Hepatocyte (in vitro differentiated cells): ENCODE results near the gene CD55. TPM values are rescaled to one million over a fixed set of nuclear protein-coding genes. Genes with fewer than 3 reads are reported as not detected.

Source experiments
- DNase-seq: peaks from one replicate; pipeline ENCODE4 v3.0.0-alpha.2; 2016; ENCODE audit warnings: low spot score
- H2AFZ ChIP-seq: fragments of 200-600 bp; sonication (generic); 2 replicates; pipeline ENCODE4 v1.6.0; 2016; ENCODE audit warnings: antibody characterized with exemption, mild to moderate bottlenecking
- H3K27ac ChIP-seq: fragments of 200-600 bp; sonication (generic); 2 replicates; pipeline ENCODE4 v1.5.1; 2016; ENCODE audit warnings: mild to moderate bottlenecking
- H3K27me3 ChIP-seq: fragments of 200-600 bp; sonication (generic); 2 replicates; pipeline ENCODE4 v1.6.1; 2016
- H3K36me3 ChIP-seq: fragments of 200-600 bp; sonication (generic); replicated peaks from 2 replicates; pipeline ENCODE4 v1.5.1; 2016; ENCODE audit warnings: low read depth; ENCODE audit not compliant: insufficient read depth
- H3K4me1 ChIP-seq: fragments of 200-600 bp; sonication (generic); 2 replicates; pipeline ENCODE4 v1.5.1; 2016; ENCODE audit warnings: mild to moderate bottlenecking, moderate library complexity; ENCODE audit not compliant: insufficient read depth
- H3K4me2 ChIP-seq: fragments of 200-600 bp; sonication (generic); 2 replicates; pipeline ENCODE4 v1.6.0; 2016
- H3K4me3 ChIP-seq: fragments of 200-600 bp; sonication (generic); 2 replicates; pipeline ENCODE4 v1.5.1; 2016; ENCODE audit warnings: mild to moderate bottlenecking
- H3K79me2 ChIP-seq: fragments of 200-600 bp; sonication (generic); 2 replicates; pipeline ENCODE4 v1.6.0; 2017; ENCODE audit warnings: mild to moderate bottlenecking
- H3K9me2 ChIP-seq: fragments of 200-600 bp; sonication (generic); replicated peaks from 2 replicates; pipeline ENCODE4 v1.6.0; 2017; ENCODE audit warnings: mild to moderate bottlenecking; ENCODE audit not compliant: insufficient read depth
- H3K9me3 ChIP-seq: fragments of 200-600 bp; sonication (generic); 2 replicates; pipeline ENCODE4 v1.5.1; 2016; ENCODE audit warnings: low read depth, mild to moderate bottlenecking
- H4K20me1 ChIP-seq: fragments of 200-600 bp; sonication (generic); 2 replicates; pipeline ENCODE4 v1.6.0; 2016; ENCODE audit warnings: mild to moderate bottlenecking; ENCODE audit not compliant: insufficient read depth, poor library complexity, severe bottlenecking
- EZH2 ChIP-seq: fragments of 200-600 bp; sonication (generic); IDR thresholded peaks from 2 replicates; pipeline ENCODE4 v1.6.1; 2016; ENCODE audit warnings: antibody characterized with exemption, mild to moderate bottlenecking, borderline replicate concordance
- EZH2phosphoT487 ChIP-seq: fragments of 200-600 bp; sonication (generic); IDR thresholded peaks from one replicate; pipeline ENCODE4 v1.6.1; 2018; ENCODE audit warnings: antibody characterized with exemption, mild to moderate bottlenecking, low read depth, moderate library complexity; ENCODE audit not compliant: unreplicated experiment, severe bottlenecking
- WGBS: methylation state at CpG from one replicate; pipeline ENCODE4 v1.1.6; 2016; ENCODE audit warnings: low lambda C conversion rate; ENCODE audit errors: missing lambda C conversion rate; 5-methylcytosine and 5-hydroxymethylcytosine counted together
- polyA plus RNA-seq: library from polyadenylated mRNA; unstranded; fragments of >200 nt; fragmentation: Nextera tagmentation; extraction: Ambion mirVana; gene quantifications from 2 replicates; pipeline ENCODE4 v1.2.1, GENCODE V29; 2016
- total RNA-seq: library from RNA; depleted of rRNA; stranded (reverse); fragments of >200 nt; gene quantifications from 2 replicates; pipeline ENCODE4 v1.2.3, GENCODE V29; 2014
- TF ChIP-seq, protein P1 (sequence below): fragments of 200-600 bp; sonication (generic); IDR thresholded peaks from 2 replicates; pipeline ENCODE4 v1.5.1; 2016; ENCODE audit warnings: antibody characterized with exemption, mild to moderate bottlenecking; ENCODE audit not compliant: poor library complexity

CD55 gene
- total and polyA plus RNA-seq, 2 experiments from 2014 or later: 41.1 to 57.5 TPM

DNA sequence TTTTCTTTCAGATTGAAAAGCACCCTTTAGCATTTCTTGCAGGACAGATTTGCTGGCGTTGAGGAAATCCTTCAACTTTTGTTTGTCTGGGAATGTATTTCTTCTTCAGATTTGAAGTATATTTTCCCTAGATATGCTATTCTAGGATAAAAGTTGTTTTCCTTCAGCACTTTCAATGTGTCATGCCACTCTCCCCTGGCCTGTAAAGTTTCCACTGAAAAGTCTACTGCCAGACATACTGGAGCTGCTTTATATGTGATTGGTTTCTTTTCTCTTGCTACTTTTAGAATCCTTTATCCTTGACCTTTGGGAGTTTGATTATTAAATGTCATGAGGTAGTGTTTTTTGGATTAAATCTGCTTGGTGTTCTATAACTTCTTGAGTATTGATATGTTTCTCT lies 44.2 kb upstream of the CD55 start:
- Histone ChIP-seq H3K27ac (no peak overlapping the region), H2AFZ (no peak overlapping the region), H3K4me1 (no peaks in the 10 kb centered on the region), H3K27me3 (no peaks in the 10 kb centered on the region), H4K20me1 (no peaks in the 10 kb centered on the region), H3K79me2 (no peaks in the 10 kb centered on the region), H3K4me2 (no peak overlapping the region), H3K9me2 (no peaks in the 10 kb centered on the region), H3K9me3 (no peaks in the 10 kb centered on the region), H3K4me3 (no peak overlapping the region), H3K36me3 (no peaks in the 10 kb centered on the region)
- 85% methylated on average over 1 of the region's 1 CpG for WGBS
- TF ChIP-seq EZH2 (no peak), EZH2phosphoT487 (no peak)
- TF ChIP-seq, protein P1, sequence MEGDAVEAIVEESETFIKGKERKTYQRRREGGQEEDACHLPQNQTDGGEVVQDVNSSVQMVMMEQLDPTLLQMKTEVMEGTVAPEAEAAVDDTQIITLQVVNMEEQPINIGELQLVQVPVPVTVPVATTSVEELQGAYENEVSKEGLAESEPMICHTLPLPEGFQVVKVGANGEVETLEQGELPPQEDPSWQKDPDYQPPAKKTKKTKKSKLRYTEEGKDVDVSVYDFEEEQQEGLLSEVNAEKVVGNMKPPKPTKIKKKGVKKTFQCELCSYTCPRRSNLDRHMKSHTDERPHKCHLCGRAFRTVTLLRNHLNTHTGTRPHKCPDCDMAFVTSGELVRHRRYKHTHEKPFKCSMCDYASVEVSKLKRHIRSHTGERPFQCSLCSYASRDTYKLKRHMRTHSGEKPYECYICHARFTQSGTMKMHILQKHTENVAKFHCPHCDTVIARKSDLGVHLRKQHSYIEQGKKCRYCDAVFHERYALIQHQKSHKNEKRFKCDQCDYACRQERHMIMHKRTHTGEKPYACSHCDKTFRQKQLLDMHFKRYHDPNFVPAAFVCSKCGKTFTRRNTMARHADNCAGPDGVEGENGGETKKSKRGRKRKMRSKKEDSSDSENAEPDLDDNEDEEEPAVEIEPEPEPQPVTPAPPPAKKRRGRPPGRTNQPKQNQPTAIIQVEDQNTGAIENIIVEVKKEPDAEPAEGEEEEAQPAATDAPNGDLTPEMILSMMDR: no peak
- DNase-seq: no peak

DNA sequence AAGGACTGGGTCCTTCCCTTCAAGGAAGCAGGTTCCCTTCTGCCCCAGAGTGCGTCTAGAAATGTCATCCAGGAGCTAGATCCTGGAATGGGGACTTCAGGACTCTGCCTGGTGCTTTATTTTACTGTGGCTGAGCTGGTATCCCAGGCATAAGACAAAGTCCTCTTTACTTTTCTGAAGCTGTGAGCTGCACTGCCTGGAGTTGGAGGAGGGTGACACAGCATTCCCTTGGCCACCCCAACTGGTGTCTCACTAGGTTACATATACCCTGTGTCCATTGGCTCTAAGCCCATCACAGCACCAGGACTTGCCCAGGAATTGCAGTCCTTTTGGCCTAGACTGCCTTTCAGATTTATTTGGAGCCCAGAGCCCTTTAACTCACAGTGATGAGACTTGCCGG lies 41.8 kb upstream of the CD55 start:
- Histone ChIP-seq H3K27me3 (no peaks in the 10 kb centered on the region), H3K4me2 (no peak overlapping the region), H4K20me1 (no peaks in the 10 kb centered on the region), H3K9me3 (no peaks in the 10 kb centered on the region), H3K4me1 (peaks cover 3% of the 10 kb centered on the region), H3K27ac (no peak overlapping the region), H3K9me2 (no peaks in the 10 kb centered on the region), H3K36me3 (no peaks in the 10 kb centered on the region), H3K4me3 (no peak overlapping the region), H3K79me2 (no peaks in the 10 kb centered on the region), H2AFZ (no peak overlapping the region)
- 100% methylated on average over 1 of the region's 2 CpGs for WGBS
- DNase-seq: no peak
- TF ChIP-seq EZH2phosphoT487: no peak
- TF ChIP-seq EZH2: no peak
- TF ChIP-seq, protein P1: no peak

DNA sequence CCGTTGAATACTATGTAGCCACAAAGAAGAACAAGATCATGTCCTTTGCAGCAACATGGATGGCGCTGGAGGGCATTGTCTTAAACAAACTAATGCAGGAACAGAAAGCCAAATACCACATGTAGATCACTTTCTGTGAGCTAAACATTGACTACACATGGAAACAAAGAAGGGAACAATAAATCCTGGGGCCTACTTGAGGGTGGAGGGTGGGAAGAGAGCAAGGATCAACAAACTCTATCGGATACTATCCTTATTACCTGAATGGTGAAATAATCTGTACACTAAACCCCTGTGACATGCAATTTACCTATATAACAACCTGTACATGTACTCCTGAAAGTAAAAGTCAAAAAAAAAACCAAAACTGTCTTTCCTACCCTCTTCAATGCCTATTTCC lies 40.8 kb upstream of the CD55 start:
- peaks cover 5% of the 10 kb centered on the region for H3K4me1 ChIP-seq
- no peaks in the 10 kb centered on the region for H3K27me3 ChIP-seq
- no peak overlapping the region for H3K4me3 ChIP-seq
- H3K36me3 ChIP-seq: no peaks in the 10 kb centered on the region
- H3K9me2 ChIP-seq: no peaks in the 10 kb centered on the region
- no peaks in the 10 kb centered on the region for H3K79me2 ChIP-seq
- H3K9me3 ChIP-seq: no peaks in the 10 kb centered on the region
- no peak for DNase-seq
- H4K20me1 ChIP-seq: no peaks in the 10 kb centered on the region
- 82% methylated on average over 3 of the region's 3 CpGs for WGBS
- no peak overlapping the region for H3K27ac ChIP-seq
- no peak for TF ChIP-seq EZH2phosphoT487
- TF ChIP-seq, protein P1: no peak
- no peak for TF ChIP-seq EZH2
- no peak overlapping the region for H3K4me2 ChIP-seq
- H2AFZ ChIP-seq: no peak overlapping the region

DNA sequence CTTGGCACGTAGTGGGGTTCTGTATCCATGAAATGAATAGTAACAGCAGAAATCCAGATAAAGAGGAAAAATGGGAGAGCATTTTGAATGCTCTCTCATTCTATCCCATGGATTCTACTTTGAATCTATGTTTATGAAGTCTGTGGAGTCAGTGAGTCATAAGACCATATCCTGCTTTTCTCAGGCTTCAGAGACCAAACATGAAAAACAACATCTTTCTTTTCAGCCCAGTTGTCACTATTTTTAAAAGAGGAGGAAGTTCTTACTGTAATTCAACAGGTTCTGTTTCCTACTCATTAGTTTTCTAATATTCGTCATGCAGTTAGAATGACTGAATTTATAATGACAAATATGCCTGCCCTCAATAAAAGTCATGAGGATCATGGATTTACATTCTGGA lies 39.4 kb upstream of the CD55 start:
- no peaks in the 10 kb centered on the region for H3K79me2 ChIP-seq
- H2AFZ ChIP-seq: no peak overlapping the region
- peak overlapping the region; percentile 66 for H3K27ac ChIP-seq
- no peaks in the 10 kb centered on the region for H3K9me2 ChIP-seq
- H3K36me3 ChIP-seq: no peaks in the 10 kb centered on the region
- H3K4me3 ChIP-seq: no peak overlapping the region
- peaks cover 5% of the 10 kb centered on the region for H3K4me1 ChIP-seq
- DNase-seq: no peak
- no peak overlapping the region for H3K4me2 ChIP-seq
- no peaks in the 10 kb centered on the region for H3K27me3 ChIP-seq
- no peak for TF ChIP-seq EZH2phosphoT487
- TF ChIP-seq, protein P1: no peak
- WGBS: 88% methylated on average over 2 of the region's 2 CpGs
- H4K20me1 ChIP-seq: no peaks in the 10 kb centered on the region
- no peaks in the 10 kb centered on the region for H3K9me3 ChIP-seq
